ENCODE measurements around the gene CEACAM16.
"Not testable (repeated sequence)": the region's sequence is repeated elsewhere in the genome, so short reads cannot be mapped to it uniquely, and the experiment has no call there.

CEACAM16 gene

GRCh38 chr19:44681992-44682790, 16.8 kb upstream of the CEACAM16 start:
- H3K79me2 ChIP-seq (ENCODE audit: control insufficient read depth, insufficient read depth, low read length) = no peaks in the 10 kb centered on the region
- H3K23ac ChIP-seq (ENCODE audit: low read length) = no peak overlapping the region

GRCh38 chr19:44682807-44683206, 16.1 kb upstream of the CEACAM16 start:
- Histone ChIP-seq H2BK15ac (replicated peaks; ENCODE audit: low read depth) (no peak overlapping the region), H3K4me3 (ENCODE audit: low read length) (no peak overlapping the region)
- no peak for DNase-seq

More at GRCh38 chr19:44681992-44682790, 16.8 kb upstream of the CEACAM16 start:
- Histone ChIP-seq H4K5ac (ENCODE audit: low read length) (no peak overlapping the region), H2BK5ac (ENCODE audit: low read length) (no peak overlapping the region), H3K4me1 (ENCODE audit: control insufficient read depth, low read depth, low read length) (no peaks in the 10 kb centered on the region), H3K4ac (ENCODE audit: low read depth, low read length) (no peak overlapping the region), H3K56ac (ENCODE audit: low read length) (no peak overlapping the region), H3K27ac (ENCODE audit: low read depth, low read length) (no peak overlapping the region), H3K9ac (ENCODE audit: low read length) (no peak overlapping the region), H3K4me2 (ENCODE audit: low read length) (no peak overlapping the region), H3K4me3 (ENCODE audit: low read length) (no peak overlapping the region), H2BK15ac (replicated peaks; ENCODE audit: low read depth) (no peak overlapping the region), H4K8ac (ENCODE audit: low read depth, low read length) (no peak overlapping the region), H3K36me3 (ENCODE audit: control insufficient read depth, insufficient read depth, low read length) (no peaks in the 10 kb centered on the region), H2BK120ac (ENCODE audit: low read depth, low read length) (no peak overlapping the region), H3K79me1 (ENCODE audit: low read length) (no peaks in the 10 kb centered on the region), H3K18ac (ENCODE audit: low read length) (no peak overlapping the region), H3K27me3 (ENCODE audit: insufficient read depth, low read length, poor library complexity) (no peaks in the 10 kb centered on the region), H2AK5ac (ENCODE audit: low read length) (no peak overlapping the region)
- no peak for DNase-seq
- WGBS (ENCODE audit: extremely low coverage, insufficient coverage, low lambda C conversion rate) = no CpG with 5 or more reads among the region's 15 CpGs

GRCh38 chr19:44683434-44684210, 15.3 kb upstream of the CEACAM16 start:
- Histone ChIP-seq H2BK5ac (ENCODE audit: low read length) (no peak overlapping the region), H2BK120ac (ENCODE audit: low read depth, low read length) (no peak overlapping the region), H3K4ac (ENCODE audit: low read depth, low read length) (no peak overlapping the region), H4K8ac (ENCODE audit: low read depth, low read length) (no peak overlapping the region), H3K4me3 (ENCODE audit: low read length) (no peak overlapping the region), H2AK5ac (ENCODE audit: low read length) (no peak overlapping the region), H3K79me2 (ENCODE audit: control insufficient read depth, insufficient read depth, low read length) (no peaks in the 10 kb centered on the region), H3K18ac (ENCODE audit: low read length) (no peak overlapping the region), H3K23ac (ENCODE audit: low read length) (no peak overlapping the region), H3K56ac (ENCODE audit: low read length) (no peak overlapping the region), H2BK15ac (replicated peaks; ENCODE audit: low read depth) (no peak overlapping the region), H3K4me2 (ENCODE audit: low read length) (no peak overlapping the region), H3K27ac (ENCODE audit: low read depth, low read length) (no peak overlapping the region), H3K27me3 (ENCODE audit: insufficient read depth, low read length, poor library complexity) (no peaks in the 10 kb centered on the region), H3K4me1 (ENCODE audit: control insufficient read depth, low read depth, low read length) (no peaks in the 10 kb centered on the region), H3K36me3 (ENCODE audit: control insufficient read depth, insufficient read depth, low read length) (no peaks in the 10 kb centered on the region), H4K5ac (ENCODE audit: low read length) (no peak overlapping the region), H3K9ac (ENCODE audit: low read length) (no peak overlapping the region), H3K79me1 (ENCODE audit: low read length) (no peaks in the 10 kb centered on the region)
- no CpG with 5 or more reads among the region's 9 CpGs for WGBS (ENCODE audit: extremely low coverage, insufficient coverage, low lambda C conversion rate)
- no peak for DNase-seq

More at GRCh38 chr19:44682807-44683206, 16.1 kb upstream of the CEACAM16 start:
- H3K4ac ChIP-seq (ENCODE audit: low read depth, low read length) = no peak overlapping the region
- H2BK120ac ChIP-seq (ENCODE audit: low read depth, low read length) = no peak overlapping the region
- H3K23ac ChIP-seq (ENCODE audit: low read length) = no peak overlapping the region
- no peak overlapping the region for H2BK5ac ChIP-seq (ENCODE audit: low read length)
- H3K56ac ChIP-seq (ENCODE audit: low read length) = no peak overlapping the region
- no peak overlapping the region for H3K9ac ChIP-seq (ENCODE audit: low read length)
- no peak overlapping the region for H4K5ac ChIP-seq (ENCODE audit: low read length)
- no peak overlapping the region for H3K27ac ChIP-seq (ENCODE audit: low read depth, low read length)
- no peaks in the 10 kb centered on the region for H3K36me3 ChIP-seq (ENCODE audit: control insufficient read depth, insufficient read depth, low read length)
- no peaks in the 10 kb centered on the region for H3K27me3 ChIP-seq (ENCODE audit: insufficient read depth, low read length, poor library complexity)
- H2AK5ac ChIP-seq (ENCODE audit: low read length) = no peak overlapping the region
- H3K18ac ChIP-seq (ENCODE audit: low read length) = no peak overlapping the region
- H3K79me2 ChIP-seq (ENCODE audit: control insufficient read depth, insufficient read depth, low read length) = no peaks in the 10 kb centered on the region
- H3K79me1 ChIP-seq (ENCODE audit: low read length) = no peaks in the 10 kb centered on the region
- no peaks in the 10 kb centered on the region for H3K4me1 ChIP-seq (ENCODE audit: control insufficient read depth, low read depth, low read length)
- H3K4me2 ChIP-seq (ENCODE audit: low read length) = no peak overlapping the region
- no peak overlapping the region for H4K8ac ChIP-seq (ENCODE audit: low read depth, low read length)
- no CpG with 5 or more reads among the region's 2 CpGs for WGBS (ENCODE audit: extremely low coverage, insufficient coverage, low lambda C conversion rate)

- H3K4ac ChIP-seq (ENCODE audit: low read depth, low read length); H3K56ac ChIP-seq (ENCODE audit: low read length); H3K27ac ChIP-seq (ENCODE audit: low read depth, low read length); H3K4me2 ChIP-seq (ENCODE audit: low read length); H3K79me2 ChIP-seq (ENCODE audit: control insufficient read depth, insufficient read depth, low read length); H2BK120ac ChIP-seq (ENCODE audit: low read depth, low read length); H3K4me3 ChIP-seq (ENCODE audit: low read length); H3K36me3 ChIP-seq (ENCODE audit: control insufficient read depth, insufficient read depth, low read length); H4K8ac ChIP-seq (ENCODE audit: low read depth, low read length); DNase-seq; H3K18ac ChIP-seq (ENCODE audit: low read length); H2AK5ac ChIP-seq (ENCODE audit: low read length); H3K27me3 ChIP-seq (ENCODE audit: insufficient read depth, low read length, poor library complexity); H3K4me1 ChIP-seq (ENCODE audit: control insufficient read depth, low read depth, low read length); H3K23ac ChIP-seq (ENCODE audit: low read length); H3K9ac ChIP-seq (ENCODE audit: low read length); H2BK5ac ChIP-seq (ENCODE audit: low read length); H3K79me1 ChIP-seq (ENCODE audit: low read length); H2BK15ac ChIP-seq (replicated peaks; ENCODE audit: low read depth); H4K5ac ChIP-seq (ENCODE audit: low read length): not testable (repeated sequence)
- 100% methylated on average over 1 of the region's 3 CpGs for WGBS (ENCODE audit: extremely low coverage, insufficient coverage, low lambda C conversion rate)
Measured at GRCh38 chr19:44684396-44684795, 14.6 kb upstream of the CEACAM16 start.

GRCh38 chr19:44684892-44685863, 13.8 kb upstream of the CEACAM16 start:
- DNase-seq = peak; percentile 91
- peak overlapping the region; percentile 1 for H3K56ac ChIP-seq (ENCODE audit: low read length)
- no peak overlapping the region for H2AK5ac ChIP-seq (ENCODE audit: low read length)
- H4K8ac ChIP-seq (ENCODE audit: low read depth, low read length) = no peak overlapping the region
- H3K9ac ChIP-seq (ENCODE audit: low read length) = no peak overlapping the region
- no peaks in the 10 kb centered on the region for H3K4me1 ChIP-seq (ENCODE audit: control insufficient read depth, low read depth, low read length)
- no peaks in the 10 kb centered on the region for H3K36me3 ChIP-seq (ENCODE audit: control insufficient read depth, insufficient read depth, low read length)
- H3K4ac ChIP-seq (ENCODE audit: low read depth, low read length) = no peak overlapping the region
- no peak overlapping the region for H3K23ac ChIP-seq (ENCODE audit: low read length)
- no peaks in the 10 kb centered on the region for H3K27me3 ChIP-seq (ENCODE audit: insufficient read depth, low read length, poor library complexity)
- H3K4me3 ChIP-seq (ENCODE audit: low read length) = no peak overlapping the region
- WGBS (ENCODE audit: extremely low coverage, insufficient coverage, low lambda C conversion rate) = no CpG with 5 or more reads among the region's 25 CpGs
- no peak overlapping the region for H3K27ac ChIP-seq (ENCODE audit: low read depth, low read length)
- H2BK15ac ChIP-seq (replicated peaks; ENCODE audit: low read depth) = no peak overlapping the region
- H3K79me1 ChIP-seq (ENCODE audit: low read length) = no peaks in the 10 kb centered on the region
- no peak overlapping the region for H2BK120ac ChIP-seq (ENCODE audit: low read depth, low read length)
- no peaks in the 10 kb centered on the region for H3K79me2 ChIP-seq (ENCODE audit: control insufficient read depth, insufficient read depth, low read length)
- H2BK5ac ChIP-seq (ENCODE audit: low read length) = no peak overlapping the region
- H3K4me2 ChIP-seq (ENCODE audit: low read length) = no peak overlapping the region
- H3K18ac ChIP-seq (ENCODE audit: low read length) = no peak overlapping the region
- no peak overlapping the region for H4K5ac ChIP-seq (ENCODE audit: low read length)

Measured in mesendoderm (in vitro differentiated cells).